ENCODE measurements around the gene CLEC18B.
A peak's percentile ranks its signal among the peaks of the same experiment; 100 is the strongest.
"Not testable (repeated sequence)": the region's sequence is repeated elsewhere in the genome, so short reads cannot be mapped to it uniquely, and the experiment has no call there.

CLEC18B gene

GRCh38 chr16:74420612-74421481, at the start of gene CLEC18B:
Gene CLEC18B, minus strand, starts transcription at chr16:74421478. Its CDS starts 208 bp downstream, at chr16:74421270.
- DNase-seq = not testable (repeated sequence)

- no peak for DNase-seq
Measured at GRCh38 chr16:74469946-74470478, 48.7 kb upstream of the CLEC18B start.

GRCh38 chr16:74468807-74469525, 47.7 kb upstream of the CLEC18B start:
- DNase-seq = no peak

GRCh38 chr16:74466872-74467271, 45.6 kb upstream of the CLEC18B start:
- DNase-seq = no peak

- DNase-seq = no peak
Measured at GRCh38 chr16:74465851-74466685, 44.8 kb upstream of the CLEC18B start.

- DNase-seq = no peak
Measured at GRCh38 chr16:74465281-74465680, 44.0 kb upstream of the CLEC18B start.

- DNase-seq = peak in 1 of 2 experiments; percentile 10
Measured at GRCh38 chr16:74463888-74464287, 42.6 kb upstream of the CLEC18B start.

- DNase-seq = no peak
Measured at GRCh38 chr16:74462361-74462760, 41.1 kb upstream of the CLEC18B start.

GRCh38 chr16:74461826-74462225, 40.5 kb upstream of the CLEC18B start:
- no peak for DNase-seq

GRCh38 chr16:74460542-74460941, 39.3 kb upstream of the CLEC18B start:
- DNase-seq = no peak

- no peak for DNase-seq
Measured at GRCh38 chr16:74456290-74456625, 35.0 kb upstream of the CLEC18B start.

- no peak for DNase-seq
Measured at GRCh38 chr16:74455619-74456289, 34.5 kb upstream of the CLEC18B start.

- DNase-seq = no peak
Measured at GRCh38 chr16:74455213-74455612, 33.9 kb upstream of the CLEC18B start.

GRCh38 chr16:74451951-74452758, 30.9 kb upstream of the CLEC18B start:
- no peak for DNase-seq

- DNase-seq = no peak
Measured at GRCh38 chr16:74450967-74451760, 29.9 kb upstream of the CLEC18B start.

- no peak for DNase-seq
Measured at GRCh38 chr16:74450236-74450635, 29.0 kb upstream of the CLEC18B start.

GRCh38 chr16:74449470-74449869, 28.2 kb upstream of the CLEC18B start:
- DNase-seq = no peak

GRCh38 chr16:74448990-74449389, 27.7 kb upstream of the CLEC18B start:
- DNase-seq = peak; percentile 37 to 54

GRCh38 chr16:74447578-74447977, 26.3 kb upstream of the CLEC18B start:
- DNase-seq = no peak

- DNase-seq = no peak
Measured at GRCh38 chr16:74446866-74447265, 25.6 kb upstream of the CLEC18B start.
